Measurements from ENCODE around the gene ZNF136.

- no peak for TF ChIP-seq CTCF (IDR thresholded peaks at IDR 0.05)
- TF ChIP-seq EP300 (IDR thresholded peaks at IDR 0.05) = no peak
- TF ChIP-seq POLR2A (IDR thresholded peaks at IDR 0.05) = no peak
These were observed 399 bp upstream of the ZNF136 start for GRCh38 chr19:12162513-12162881.

Measured in ovary (tissue), 3 donors.